Vagina (tissue), 2 donors: Measurements from ENCODE around the gene MRPS11.

ENCODE experiments used
- POLR2A ChIP-seq, 2 donors: fragments of 450-650 bp; IDR thresholded peaks; one replicate each; pipeline ENCODE4 v1.6.1; 2017; ENCODE audit warnings: antibody characterized with exemption in 2 of 2, mild to moderate bottlenecking in 2 of 2, moderate library complexity in 2 of 2
- TF ChIP-seq, protein P1 (sequence below), 3 experiments: fragments of 450-650 bp in 2 of 3; fragments of 200-600 bp in 1 of 3; sonication (generic) in 1 of 3; IDR thresholded peaks; one replicate each; pipeline ENCODE4 v1.5.1; 2017 to 2019; ENCODE audit warnings: antibody characterized with exemption in 3 of 3, mild to moderate bottlenecking in 2 of 3, moderate library complexity in 2 of 3

DNA sequence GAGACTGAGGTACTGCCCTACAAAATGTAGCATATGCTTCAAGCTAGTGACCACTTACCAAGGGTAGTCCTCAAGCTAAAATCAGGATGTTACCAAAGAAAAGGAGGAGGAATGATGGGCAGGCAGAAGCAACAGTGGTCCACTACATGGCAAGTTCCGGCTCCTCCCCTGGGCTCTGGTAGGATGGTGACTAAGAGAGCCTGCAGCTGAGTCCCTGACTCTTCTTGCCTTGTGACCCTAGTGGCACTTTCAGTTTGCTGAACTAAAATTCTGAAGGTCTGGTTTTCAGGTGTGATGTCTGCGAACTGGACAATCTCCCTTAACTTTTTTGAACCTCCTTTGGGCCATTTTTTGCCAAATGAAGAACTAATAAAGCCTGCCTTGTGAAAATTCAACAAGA lies 41.2 kb upstream of the MRPS11 start:
- TF ChIP-seq POLR2A (IDR thresholded peaks at IDR 0.05), result no peak
- TF ChIP-seq, protein P1, sequence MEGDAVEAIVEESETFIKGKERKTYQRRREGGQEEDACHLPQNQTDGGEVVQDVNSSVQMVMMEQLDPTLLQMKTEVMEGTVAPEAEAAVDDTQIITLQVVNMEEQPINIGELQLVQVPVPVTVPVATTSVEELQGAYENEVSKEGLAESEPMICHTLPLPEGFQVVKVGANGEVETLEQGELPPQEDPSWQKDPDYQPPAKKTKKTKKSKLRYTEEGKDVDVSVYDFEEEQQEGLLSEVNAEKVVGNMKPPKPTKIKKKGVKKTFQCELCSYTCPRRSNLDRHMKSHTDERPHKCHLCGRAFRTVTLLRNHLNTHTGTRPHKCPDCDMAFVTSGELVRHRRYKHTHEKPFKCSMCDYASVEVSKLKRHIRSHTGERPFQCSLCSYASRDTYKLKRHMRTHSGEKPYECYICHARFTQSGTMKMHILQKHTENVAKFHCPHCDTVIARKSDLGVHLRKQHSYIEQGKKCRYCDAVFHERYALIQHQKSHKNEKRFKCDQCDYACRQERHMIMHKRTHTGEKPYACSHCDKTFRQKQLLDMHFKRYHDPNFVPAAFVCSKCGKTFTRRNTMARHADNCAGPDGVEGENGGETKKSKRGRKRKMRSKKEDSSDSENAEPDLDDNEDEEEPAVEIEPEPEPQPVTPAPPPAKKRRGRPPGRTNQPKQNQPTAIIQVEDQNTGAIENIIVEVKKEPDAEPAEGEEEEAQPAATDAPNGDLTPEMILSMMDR (IDR thresholded peaks at IDR 0.05), result no peak
